Prostate gland (tissue), 2 donors: ENCODE data around the gene MAPKAP1. TPM values are rescaled to one million over a fixed set of nuclear protein-coding genes. Genes with fewer than 3 reads are reported as not detected.

Experiments
- DNase-seq: peaks from one replicate; pipeline ENCODE4 v3.0.0-alpha.2; 2019; ENCODE audit warnings: low spot score
- H3K27ac ChIP-seq, 2 donors: fragments of 200-600 bp; sonication (generic); 2 replicates each; pipeline ENCODE4 v1.5.1; 2017 to 2019
- H3K27me3 ChIP-seq: fragments of 200-600 bp; sonication (generic); replicated peaks from 2 replicates; pipeline ENCODE4 v1.5.1; 2019; ENCODE audit not compliant: insufficient read depth
- H3K36me3 ChIP-seq, 2 donors: fragments of 200-600 bp; sonication (generic); 1 replicate in 1 of 2; 2 replicates in 1 of 2; pipeline versions ENCODE4 v1.5.1 to v1.8.1; 2017 to 2019
- H3K4me1 ChIP-seq: fragments of 200-600 bp; sonication (generic); replicated peaks from 2 replicates; pipeline ENCODE4 v1.5.1; 2019
- H3K4me3 ChIP-seq, 2 donors: fragments of 200-600 bp; sonication (generic); 2 replicates each; pipeline ENCODE4 v1.5.1; 2017 to 2019
- H3K9me3 ChIP-seq: fragments of 200-600 bp; sonication (generic); 2 replicates; pipeline ENCODE4 v1.5.1; 2017
- CTCF ChIP-seq, 4 experiments: fragments of 200-600 bp in 2 of 4; fragments of 450-650 bp in 2 of 4; sonication (generic) in 2 of 4; IDR thresholded peaks; 1 replicate in 3 of 4; 2 replicates in 1 of 4; pipeline ENCODE4 v1.5.1; 2016 to 2019; ENCODE audit warnings: antibody characterized with exemption in 4 of 4, mild to moderate bottlenecking in 2 of 4, moderate library complexity in 2 of 4
- POLR2A ChIP-seq: fragments of 450-650 bp; IDR thresholded peaks from one replicate; pipeline ENCODE4 v1.6.1; 2016; ENCODE audit warnings: antibody characterized with exemption, mild to moderate bottlenecking
- POLR2AphosphoS5 ChIP-seq: sonication (generic); formaldehyde crosslinking; IDR thresholded peaks from one replicate; pipeline ENCODE4 v1.6.1; 2017; ENCODE audit warnings: antibody characterized with exemption
- WGBS: methylation state at CpG from one replicate; pipeline ENCODE4 v1.1.5; 2018; 5-methylcytosine and 5-hydroxymethylcytosine counted together
- intact Hi-C: fragments of 100-400 bp; cut with DNase I; formaldehyde crosslinking; loops from one replicate; pipeline ENCODE4 v1.14.2; 2022
- total RNA-seq, 2 donors: library from RNA; depleted of rRNA; stranded (reverse); fragments of >200 nt; gene quantifications; one replicate each; pipeline ENCODE4 v1.1.0, GENCODE V29; 2016

The MAPKAP1 gene
- total RNA-seq, 2 donors from 2014 or later: 62.4 to 91.2 TPM

- no peaks in the 10 kb centered on the region for H3K36me3 ChIP-seq
- H3K4me3 ChIP-seq: peak overlapping the region; percentile 84 to 85
- peak overlapping the region; percentile 88 to 91 for H3K27ac ChIP-seq
- peak; percentile 95 for DNase-seq
- no peaks in the 10 kb centered on the region for H3K4me1 ChIP-seq
- intact Hi-C loops: loop anchor here (2.0 to 10.0 kb wide), 5 partner anchors 39 to 341 kb away; partner anchors contain the start of gene MAPKAP1
- H3K9me3 ChIP-seq: no peaks in the 10 kb centered on the region
- TF ChIP-seq POLR2A: peak; percentile 58
- peak; percentile 69 for TF ChIP-seq POLR2AphosphoS5
- peak in 1 of 4 experiments; percentile 6 for TF ChIP-seq CTCF (IDR thresholded peaks at IDR 0.05)
- WGBS: under 1% methylated on average over 52 of the region's 79 CpGs
- no peaks in the 10 kb centered on the region for H3K27me3 ChIP-seq
Observed at GRCh38 chr9:125746017-125746773, 39.2 kb upstream of the MAPKAP1 start.

- Histone ChIP-seq H3K36me3 (no peaks in the 10 kb centered on the region), H3K27ac (peak overlapping the region; percentile 88 to 91), H3K4me1 (no peaks in the 10 kb centered on the region), H3K27me3 (no peaks in the 10 kb centered on the region), H3K9me3 (no peaks in the 10 kb centered on the region), H3K4me3 (peak overlapping the region; percentile 84 to 85)
- intact Hi-C loops: loop anchor here (2.0 to 10.0 kb wide), 5 partner anchors 39 to 341 kb away; partner anchors contain the start of gene MAPKAP1
- TF ChIP-seq POLR2AphosphoS5: no peak
- TF ChIP-seq POLR2A: no peak
- TF ChIP-seq CTCF (IDR thresholded peaks at IDR 0.05): no peak
- DNase-seq: no peak
- 10% methylated on average over 6 of the region's 6 CpGs for WGBS
Observed at GRCh38 chr9:125745682-125746016, 38.6 kb upstream of the MAPKAP1 start.

- Histone ChIP-seq H3K27ac (no peak overlapping the region), H3K9me3 (no peaks in the 10 kb centered on the region), H3K4me3 (no peak overlapping the region), H3K27me3 (no peaks in the 10 kb centered on the region), H3K36me3 (no peaks in the 10 kb centered on the region), H3K4me1 (no peaks in the 10 kb centered on the region)
- DNase-seq: no peak
- intact Hi-C loops: loop anchor here (5.0 to 10.0 kb wide), 4 partner anchors 77 to 340 kb away; no protein-coding TSS in a partner anchor
- no peak for TF ChIP-seq CTCF (IDR thresholded peaks at IDR 0.05)
- no peak for TF ChIP-seq POLR2AphosphoS5
- no peak for TF ChIP-seq POLR2A
- WGBS: 4% methylated on average over 1 of the region's 1 CpG
Observed at GRCh38 chr9:125745018-125745417, 38.0 kb upstream of the MAPKAP1 start.

GRCh38 chr9:125744616-125745015, 37.6 kb upstream of the MAPKAP1 start:
- DNase-seq: no peak
- H3K27ac ChIP-seq: no peak overlapping the region
- H3K4me3 ChIP-seq: no peak overlapping the region
- 83% methylated on average over 5 of the region's 5 CpGs for WGBS
- H3K27me3 ChIP-seq: no peaks in the 10 kb centered on the region
- no peaks in the 10 kb centered on the region for H3K4me1 ChIP-seq
- H3K36me3 ChIP-seq: no peaks in the 10 kb centered on the region
- TF ChIP-seq POLR2A (no peak), CTCF (IDR thresholded peaks at IDR 0.05) (no peak), POLR2AphosphoS5 (no peak)
- H3K9me3 ChIP-seq: no peaks in the 10 kb centered on the region
- intact Hi-C loops: loop anchor here (5.0 to 10.0 kb wide), 4 partner anchors 78 to 340 kb away; no protein-coding TSS in a partner anchor
